ENCODE data around the gene TBX2. TPM values are rescaled to one million over a fixed set of nuclear protein-coding genes. Genes with fewer than 3 reads are reported as not detected.

TBX2 gene
- total RNA-seq = under 1 TPM in 3 of 5 donors, not detected in 2; 0.26 to 0.82 (median 0.32) TPM
- total RNA-seq (2013) = 0.04 TPM
- 0 to 0.31 (median 0) reads per million in 29 experiments for total RNA-seq

- Mint-ChIP-seq H3K4me3 (peak within 1 kb of the TSS; percentile 55 to 71 (median 55)), H3K36me3 (no peaks in the 10 kb centered on the region), H3K27me3 (peaks cover 44 to 70% of the 10 kb centered on the region in 2 donors), H3K9me3 (no peaks in the 10 kb centered on the region), H3K4me1 (peaks cover 46 to 54% (median 47%) of the 10 kb centered on the region in 3 donors), H3K27ac (no peak within 1 kb of the TSS)
- Histone ChIP-seq H3K9me3 (no peaks in the 10 kb centered on the region), H3K4me1 (ENCODE audit: control insufficient read depth in 1 of 2, extremely low read depth in 1 of 2, insufficient read depth in 2 of 2, low read length in 2 of 2) (peaks cover 14 to 67% of the 10 kb centered on the region in 2 experiments), H3K27me3 (replicated peaks in 1 of 2; ENCODE audit: control insufficient read depth in 2 of 2, extremely low read depth in 1 of 2, insufficient read depth in 2 of 2, low read length in 1 of 2) (peaks cover 9 to 90% of the 10 kb centered on the region in 2 experiments), H3K27ac (ENCODE audit: low read length) (no peak within 1 kb of the TSS), H3K4me3 (ENCODE audit: control insufficient read depth in 1 of 2, extremely low read depth in 1 of 2, low read length in 1 of 2) (peak within 1 kb of the TSS in 1 of 2 donors; percentile 36), H3K36me3 (ENCODE audit: control insufficient read depth in 2 of 2, extremely low read depth in 1 of 2, insufficient read depth in 1 of 2, low read length in 1 of 2) (no peaks in the 10 kb centered on the region)
- ChIA-PET CTCF (interaction anchor here in 1 of 2 donors (0.6 kb wide), 1 partner anchor 21 kb away, joined by 3 read pairs; no protein-coding TSS in a partner anchor), POLR2A (no interaction called here)
- ATAC-seq (replicated peaks in 1 of 4) = no peak
- no peak for DNase-seq
- 4% methylated on average over 82 of the region's 98 CpGs for WGBS (ENCODE audit: insufficient coverage)
Measured at GRCh38 chr17:61399131-61400065, at the start of gene TBX2. TBX2 (plus strand) TSS chr17:61399843; CDS start chr17:61400177, 334 bp downstream.

- Mint-ChIP-seq H3K4me3 (no peak overlapping the region), H3K27me3 (no peaks in the 10 kb centered on the region), H3K36me3 (no peaks in the 10 kb centered on the region), H3K4me1 (no peaks in the 10 kb centered on the region), H3K27ac (no peak overlapping the region), H3K9me3 (no peaks in the 10 kb centered on the region)
- Histone ChIP-seq H3K9me3 (no peaks in the 10 kb centered on the region), H3K4me1 (ENCODE audit: control insufficient read depth in 1 of 2, extremely low read depth in 1 of 2, insufficient read depth in 2 of 2, low read length in 2 of 2) (no peaks in the 10 kb centered on the region), H3K36me3 (ENCODE audit: control insufficient read depth in 2 of 2, extremely low read depth in 1 of 2, insufficient read depth in 1 of 2, low read length in 1 of 2) (no peaks in the 10 kb centered on the region), H3K27ac (ENCODE audit: low read length) (no peak overlapping the region), H3K27me3 (replicated peaks in 1 of 2; ENCODE audit: control insufficient read depth in 2 of 2, extremely low read depth in 1 of 2, insufficient read depth in 2 of 2, low read length in 1 of 2) (no peaks in the 10 kb centered on the region), H3K4me3 (ENCODE audit: control insufficient read depth in 1 of 2, extremely low read depth in 1 of 2, low read length in 1 of 2) (no peak overlapping the region)
- 89% methylated on average over 3 of the region's 5 CpGs for WGBS (ENCODE audit: insufficient coverage)
- ATAC-seq (replicated peaks in 1 of 4) = no peak
- no peak for DNase-seq
- ChIA-PET CTCF (interaction anchor here in 1 of 2 donors (0.5 kb wide), 1 partner anchor 211 kb away, joined by 3 read pairs; no protein-coding TSS in a partner anchor), POLR2A (no interaction called here)
Measured at GRCh38 chr17:61351745-61352407, 47.8 kb upstream of the TBX2 start.

GRCh38 chr17:61352408-61352770 lies 47.3 kb upstream of the TBX2 start:
- no peak overlapping the region for H3K27ac ChIP-seq (ENCODE audit: low read length)
- no peak overlapping the region for H3K4me3 Mint-ChIP-seq
- no CpG with 5 or more reads among the region's 7 CpGs for WGBS (ENCODE audit: insufficient coverage)
- ChIA-PET POLR2A (no interaction called here), CTCF (interaction anchor here in 1 of 2 donors (0.5 kb wide), 1 partner anchor 212 kb away, joined by 3 read pairs; no protein-coding TSS in a partner anchor)
- H3K9me3 Mint-ChIP-seq = no peaks in the 10 kb centered on the region
- no peaks in the 10 kb centered on the region for H3K27me3 ChIP-seq (replicated peaks in 1 of 2; ENCODE audit: control insufficient read depth in 2 of 2, extremely low read depth in 1 of 2, insufficient read depth in 2 of 2, low read length in 1 of 2)
- no peaks in the 10 kb centered on the region for H3K36me3 Mint-ChIP-seq
- H3K27me3 Mint-ChIP-seq = no peaks in the 10 kb centered on the region
- no peak for ATAC-seq (replicated peaks in 1 of 4)
- H3K27ac Mint-ChIP-seq = no peak overlapping the region
- H3K36me3 ChIP-seq (ENCODE audit: control insufficient read depth in 2 of 2, extremely low read depth in 1 of 2, insufficient read depth in 1 of 2, low read length in 1 of 2) = no peaks in the 10 kb centered on the region
- H3K4me3 ChIP-seq (ENCODE audit: control insufficient read depth in 1 of 2, extremely low read depth in 1 of 2, low read length in 1 of 2) = no peak overlapping the region
- no peak for DNase-seq
- no peaks in the 10 kb centered on the region for H3K4me1 ChIP-seq (ENCODE audit: control insufficient read depth in 1 of 2, extremely low read depth in 1 of 2, insufficient read depth in 2 of 2, low read length in 2 of 2)
- no peaks in the 10 kb centered on the region for H3K9me3 ChIP-seq
- no peaks in the 10 kb centered on the region for H3K4me1 Mint-ChIP-seq

- Histone ChIP-seq H3K9me3 (no peaks in the 10 kb centered on the region), H3K27me3 (replicated peaks in 1 of 2; ENCODE audit: control insufficient read depth in 2 of 2, extremely low read depth in 1 of 2, insufficient read depth in 2 of 2, low read length in 1 of 2) (no peaks in the 10 kb centered on the region), H3K4me1 (ENCODE audit: control insufficient read depth in 1 of 2, extremely low read depth in 1 of 2, insufficient read depth in 2 of 2, low read length in 2 of 2) (no peaks in the 10 kb centered on the region), H3K27ac (ENCODE audit: low read length) (no peak overlapping the region), H3K36me3 (ENCODE audit: control insufficient read depth in 2 of 2, extremely low read depth in 1 of 2, insufficient read depth in 1 of 2, low read length in 1 of 2) (no peaks in the 10 kb centered on the region), H3K4me3 (ENCODE audit: control insufficient read depth in 1 of 2, extremely low read depth in 1 of 2, low read length in 1 of 2) (no peak overlapping the region)
- no peaks in the 10 kb centered on the region for H3K36me3 Mint-ChIP-seq
- DNase-seq (no peak), ATAC-seq (replicated peaks in 1 of 4) (no peak)
- no peak overlapping the region for H3K27ac Mint-ChIP-seq
- WGBS (ENCODE audit: insufficient coverage) = 95% methylated on average over 10 of the region's 12 CpGs
- ChIA-PET POLR2A (no interaction called here), CTCF (no interaction called here)
- H3K27me3 Mint-ChIP-seq = no peaks in the 10 kb centered on the region
- H3K9me3 Mint-ChIP-seq = no peaks in the 10 kb centered on the region
- H3K4me1 Mint-ChIP-seq = no peaks in the 10 kb centered on the region
- no peak overlapping the region for H3K4me3 Mint-ChIP-seq
Measured at GRCh38 chr17:61352781-61353491, 46.7 kb upstream of the TBX2 start.

- ChIA-PET POLR2A (no interaction called here), CTCF (no interaction called here)
- Mint-ChIP-seq H3K4me3 (no peak overlapping the region), H3K27ac (no peak overlapping the region), H3K27me3 (no peaks in the 10 kb centered on the region), H3K9me3 (no peaks in the 10 kb centered on the region), H3K36me3 (no peaks in the 10 kb centered on the region), H3K4me1 (no peaks in the 10 kb centered on the region)
- Histone ChIP-seq H3K4me3 (ENCODE audit: control insufficient read depth in 1 of 2, extremely low read depth in 1 of 2, low read length in 1 of 2) (no peak overlapping the region), H3K36me3 (ENCODE audit: control insufficient read depth in 2 of 2, extremely low read depth in 1 of 2, insufficient read depth in 1 of 2, low read length in 1 of 2) (no peaks in the 10 kb centered on the region), H3K27ac (ENCODE audit: low read length) (no peak overlapping the region), H3K9me3 (no peaks in the 10 kb centered on the region), H3K27me3 (replicated peaks in 1 of 2; ENCODE audit: control insufficient read depth in 2 of 2, extremely low read depth in 1 of 2, insufficient read depth in 2 of 2, low read length in 1 of 2) (no peaks in the 10 kb centered on the region), H3K4me1 (ENCODE audit: control insufficient read depth in 1 of 2, extremely low read depth in 1 of 2, insufficient read depth in 2 of 2, low read length in 2 of 2) (no peaks in the 10 kb centered on the region)
- ATAC-seq (replicated peaks in 1 of 4) = no peak
- WGBS (ENCODE audit: insufficient coverage) = 92% methylated on average over 7 of the region's 12 CpGs
- DNase-seq = no peak
Measured at GRCh38 chr17:61353615-61354014, 46.0 kb upstream of the TBX2 start.
